CD8-positive, alpha-beta memory T cell (primary cell): Measurements from ENCODE around the gene SKI. TPM values are rescaled to one million over a fixed set of nuclear protein-coding genes. Genes with fewer than 3 reads are reported as not detected.

ENCODE experiments used
- CTCF ChIA-PET: fragments of 350-600 bp; sonication (Branson Sonifier 250); formaldehyde crosslinking; loops from one replicate; lab custom pipeline; 2021; ENCODE audit warnings: antibody characterized with exemption; lab: Charles Lee
- POLR2A ChIA-PET: fragments of 350-600 bp; sonication (Branson Sonifier 250); formaldehyde crosslinking; loops from one replicate; lab custom pipeline; 2021; ENCODE audit warnings: antibody characterized with exemption; lab: Charles Lee
- DNase-seq, 5 donors: peaks; one replicate each; pipeline versions ENCODE4 v3.0.0 to v3.0.0-alpha.2; 2020 to 2022; ENCODE audit warnings: mixed read lengths in 1 of 5
- H3K27ac ChIP-seq: one replicate; pipeline ENCODE4 v1.7.0; 2013; ENCODE audit warnings: low read depth, mild to moderate bottlenecking, low read length, moderate library complexity
- H3K27me3 ChIP-seq: 2 replicates; pipeline ENCODE4 v1.7.0; 2013; ENCODE audit warnings: low read length, mild to moderate bottlenecking; ENCODE audit not compliant: insufficient read depth, poor library complexity, severe bottlenecking
- H3K36me3 ChIP-seq: 2 replicates; pipeline ENCODE4 v1.7.0; 2013; ENCODE audit warnings: mild to moderate bottlenecking, low read length, moderate library complexity; ENCODE audit not compliant: insufficient read depth
- H3K4me1 ChIP-seq: 2 replicates; pipeline ENCODE4 v1.7.0; 2013; ENCODE audit warnings: mild to moderate bottlenecking, low read length, moderate library complexity; ENCODE audit not compliant: insufficient read depth
- H3K4me3 ChIP-seq: 2 replicates; pipeline ENCODE4 v1.7.0; 2013; ENCODE audit warnings: mild to moderate bottlenecking, low read length
- H3K9me3 ChIP-seq: 2 replicates; pipeline ENCODE4 v1.7.0; 2013; ENCODE audit warnings: mild to moderate bottlenecking, low read length
- H3K27ac Mint-ChIP-seq, 8 donors: one replicate each; pipeline ENCODE4 v1.8.0; 2020 to 2021; ENCODE audit warnings: mixed read lengths in 8 of 8, mild to moderate bottlenecking in 6 of 8, inconsistent platforms in 3 of 8, moderate library complexity in 3 of 8
- H3K27me3 Mint-ChIP-seq, 2 donors: one replicate each; pipeline ENCODE4 v1.8.0; 2020 to 2021; ENCODE audit warnings: mixed read lengths in 2 of 2, mild to moderate bottlenecking in 1 of 2, moderate library complexity in 1 of 2
- H3K36me3 Mint-ChIP-seq, 3 donors: one replicate each; pipeline ENCODE4 v1.8.0; 2020 to 2021; ENCODE audit warnings: mixed read lengths in 3 of 3, inconsistent platforms in 1 of 3, mild to moderate bottlenecking in 1 of 3
- H3K4me1 Mint-ChIP-seq, 3 donors: one replicate each; pipeline ENCODE4 v1.8.0; 2020 to 2021; ENCODE audit warnings: mixed read lengths in 3 of 3, inconsistent platforms in 1 of 3, mild to moderate bottlenecking in 1 of 3
- H3K4me3 Mint-ChIP-seq, 7 donors: one replicate each; pipeline ENCODE4 v1.8.0; 2020 to 2021; ENCODE audit warnings: mixed read lengths in 7 of 7, mild to moderate bottlenecking in 6 of 7, moderate library complexity in 4 of 7, inconsistent platforms in 2 of 7
- H3K9me3 Mint-ChIP-seq, 5 donors: one replicate each; pipeline ENCODE4 v1.8.0; 2020 to 2022; ENCODE audit warnings: mixed read lengths in 5 of 5, mild to moderate bottlenecking in 3 of 5, moderate library complexity in 2 of 5, inconsistent platforms in 1 of 5
- polyA plus RNA-seq: library from polyadenylated mRNA; unstranded; fragments of 300-500 nt; fragmentation: Illumina TruSeq; gene quantifications from one replicate; pipeline ENCODE4 v1.2.3, GENCODE V29; 2021
- total RNA-seq, 2 experiments: library from RNA; stranded (reverse); gene quantifications; one replicate each; pipeline ENCODE4 v1.2.3, GENCODE V29; 2021

SKI gene
- total and polyA plus RNA-seq, 3 experiments from 2014 or later, result 0.94 to 38.4 (median 35.9) TPM

DNA sequence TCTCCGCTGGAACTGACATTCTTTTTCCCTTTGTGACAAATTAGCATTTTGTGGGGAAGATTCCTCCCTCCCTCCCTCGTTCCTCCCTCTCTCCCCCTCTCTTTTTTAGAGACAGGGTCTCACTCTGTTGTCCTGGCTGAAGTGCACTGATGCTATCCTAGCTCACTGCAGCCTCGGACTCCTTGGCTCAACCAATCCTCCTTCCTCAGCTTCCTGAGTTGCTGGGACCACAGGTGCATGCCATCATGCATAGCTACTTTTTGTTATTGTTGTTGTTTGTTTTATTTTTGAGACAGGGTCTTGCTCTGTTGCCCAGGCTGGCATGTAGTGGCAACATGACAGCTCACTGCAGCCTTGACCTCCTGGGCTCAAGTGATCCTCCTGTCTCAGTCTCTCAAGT, 6.8 kb upstream of the SKI start:
- no peaks in the 10 kb centered on the region for H3K36me3 Mint-ChIP-seq

DNA sequence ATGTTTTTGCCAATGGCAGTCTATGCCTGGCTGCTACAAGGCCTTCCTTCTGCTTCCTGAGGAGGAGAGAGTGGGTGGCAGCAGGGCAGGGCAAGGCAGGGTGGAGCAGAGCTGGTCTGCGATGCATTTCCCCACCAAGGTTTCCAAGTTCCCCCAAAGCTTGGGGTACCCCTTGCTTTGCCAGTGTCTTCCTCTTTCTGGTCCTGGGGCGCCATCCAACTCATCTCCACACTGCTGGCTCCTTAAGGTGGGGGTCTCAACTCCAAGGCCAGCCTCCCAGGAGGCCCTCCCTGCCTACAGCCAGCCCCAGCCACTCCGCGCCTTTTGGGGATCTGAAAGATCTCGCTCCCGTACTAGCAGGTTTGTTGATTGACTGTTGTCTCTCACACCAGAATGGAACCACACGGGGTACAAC, 3.9 kb upstream of the SKI start:
- CTCF ChIA-PET, result interaction anchor here (1.4 kb wide), 1 partner anchor 77 kb away, joined by 3 read pairs; no protein-coding TSS in a partner anchor
- POLR2A ChIA-PET, result no interaction called here

More for the DNA sequence above, 6.8 kb upstream of the SKI start:
- Mint-ChIP-seq H3K27ac (no peak overlapping the region), H3K27me3 (peaks cover 0 to 2% of the 10 kb centered on the region in 2 donors), H3K4me3 (no peak overlapping the region), H3K9me3 (no peaks in the 10 kb centered on the region), H3K4me1 (peaks cover 2 to 5% (median 5%) of the 10 kb centered on the region in 3 donors)
- Histone ChIP-seq H3K4me1 (no peaks in the 10 kb centered on the region), H3K9me3 (no peaks in the 10 kb centered on the region), H3K27ac (no peak overlapping the region), H3K4me3 (no peak overlapping the region), H3K36me3 (no peaks in the 10 kb centered on the region), H3K27me3 (no peaks in the 10 kb centered on the region)
- ChIA-PET POLR2A (no interaction called here), CTCF (no interaction called here)
- DNase-seq, result no peak

DNA sequence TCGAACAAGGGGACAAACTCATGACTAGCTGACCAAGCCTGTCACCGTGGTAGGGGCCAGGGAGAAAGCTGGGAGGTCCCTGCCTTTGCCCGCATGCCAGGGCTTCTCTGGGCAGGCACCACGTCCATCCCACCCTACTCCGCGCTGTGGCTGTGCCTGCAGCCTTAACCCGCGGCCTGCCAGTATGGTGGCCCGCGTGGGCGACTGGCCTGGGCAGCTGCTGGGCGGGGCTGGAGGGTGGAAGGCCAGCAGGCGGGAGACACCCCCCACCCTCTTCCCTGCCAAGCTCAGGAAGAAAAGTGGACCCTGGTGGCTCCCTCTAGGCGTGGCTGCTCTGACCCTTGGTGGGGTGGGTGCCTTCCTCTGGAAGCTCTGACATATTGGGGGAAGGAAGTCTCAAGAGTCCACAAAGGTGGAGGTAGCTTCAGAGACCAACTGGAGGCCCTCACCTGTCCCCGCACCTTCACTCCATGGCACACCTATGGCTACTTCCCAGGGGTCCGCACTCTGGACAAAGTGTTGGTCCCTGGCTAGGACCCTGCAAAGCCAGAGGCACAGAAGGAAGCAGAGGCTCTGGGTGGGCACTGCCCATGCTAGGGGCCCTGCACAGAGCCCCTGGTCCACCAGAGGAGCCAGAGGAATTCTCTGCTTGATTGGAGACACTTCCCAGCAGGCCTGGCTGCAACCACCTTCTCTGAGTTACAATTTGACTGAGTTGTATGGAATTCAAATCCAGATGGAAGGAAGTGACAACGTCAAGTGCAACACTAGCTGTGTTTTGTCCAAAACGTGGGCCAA, 3.3 kb upstream of the SKI start:
- H3K4me1 Mint-ChIP-seq, result peaks cover 4 to 17% (median 14%) of the 10 kb centered on the region in 3 donors
- H3K4me3 ChIP-seq, result no peak overlapping the region
- POLR2A ChIA-PET, result interaction anchor here (0.6 to 0.7 kb wide), 2 partner anchors 17 to 157 kb away, joined by 3 to 4 read pairs; no protein-coding TSS in a partner anchor
- no peak overlapping the region for H3K27ac ChIP-seq
- no peaks in the 10 kb centered on the region for H3K27me3 ChIP-seq
- DNase-seq, result no peak
- no peaks in the 10 kb centered on the region for H3K9me3 ChIP-seq
- peaks cover 0 to 2% (median 0%) of the 10 kb centered on the region in 5 donors for H3K9me3 Mint-ChIP-seq
- H3K4me1 ChIP-seq, result peaks cover 5% of the 10 kb centered on the region
- H3K27ac Mint-ChIP-seq, result peak overlapping the region in 4 of 8 donors; percentile 19 to 88 (median 54)
- peak overlapping the region in 2 of 7 donors; percentile 44 to 52 for H3K4me3 Mint-ChIP-seq
- no peaks in the 10 kb centered on the region for H3K36me3 ChIP-seq
- H3K36me3 Mint-ChIP-seq, result peaks cover 0 to 10% (median 0%) of the 10 kb centered on the region in 3 donors
- peaks cover 0 to 6% of the 10 kb centered on the region in 2 donors for H3K27me3 Mint-ChIP-seq
- CTCF ChIA-PET, result interaction anchor here (0.7 to 1.5 kb wide), 4 partner anchors 30 to 151 kb away, joined by 3 read pairs; partner anchors contain the start of gene FAAP20

More for the DNA sequence above, 3.9 kb upstream of the SKI start:
- H3K27me3 ChIP-seq, result no peaks in the 10 kb centered on the region
- H3K4me3 ChIP-seq, result no peak overlapping the region
- H3K4me1 ChIP-seq, result no peaks in the 10 kb centered on the region
- peak overlapping the region in 1 of 7 donors; percentile 52 for H3K4me3 Mint-ChIP-seq
- no peaks in the 10 kb centered on the region for H3K9me3 ChIP-seq
- peaks cover 0 to 4% (median 0%) of the 10 kb centered on the region in 3 donors for H3K36me3 Mint-ChIP-seq
- H3K27ac ChIP-seq, result no peak overlapping the region
- H3K27me3 Mint-ChIP-seq, result peaks cover 0 to 6% of the 10 kb centered on the region in 2 donors
- DNase-seq, result no peak
- H3K27ac Mint-ChIP-seq, result peak overlapping the region in 3 of 8 donors; percentile 42 to 72 (median 45)
- H3K36me3 ChIP-seq, result no peaks in the 10 kb centered on the region
- peaks cover 0 to 2% (median 0%) of the 10 kb centered on the region in 5 donors for H3K9me3 Mint-ChIP-seq
- peaks cover 4 to 11% (median 9%) of the 10 kb centered on the region in 3 donors for H3K4me1 Mint-ChIP-seq

DNA sequence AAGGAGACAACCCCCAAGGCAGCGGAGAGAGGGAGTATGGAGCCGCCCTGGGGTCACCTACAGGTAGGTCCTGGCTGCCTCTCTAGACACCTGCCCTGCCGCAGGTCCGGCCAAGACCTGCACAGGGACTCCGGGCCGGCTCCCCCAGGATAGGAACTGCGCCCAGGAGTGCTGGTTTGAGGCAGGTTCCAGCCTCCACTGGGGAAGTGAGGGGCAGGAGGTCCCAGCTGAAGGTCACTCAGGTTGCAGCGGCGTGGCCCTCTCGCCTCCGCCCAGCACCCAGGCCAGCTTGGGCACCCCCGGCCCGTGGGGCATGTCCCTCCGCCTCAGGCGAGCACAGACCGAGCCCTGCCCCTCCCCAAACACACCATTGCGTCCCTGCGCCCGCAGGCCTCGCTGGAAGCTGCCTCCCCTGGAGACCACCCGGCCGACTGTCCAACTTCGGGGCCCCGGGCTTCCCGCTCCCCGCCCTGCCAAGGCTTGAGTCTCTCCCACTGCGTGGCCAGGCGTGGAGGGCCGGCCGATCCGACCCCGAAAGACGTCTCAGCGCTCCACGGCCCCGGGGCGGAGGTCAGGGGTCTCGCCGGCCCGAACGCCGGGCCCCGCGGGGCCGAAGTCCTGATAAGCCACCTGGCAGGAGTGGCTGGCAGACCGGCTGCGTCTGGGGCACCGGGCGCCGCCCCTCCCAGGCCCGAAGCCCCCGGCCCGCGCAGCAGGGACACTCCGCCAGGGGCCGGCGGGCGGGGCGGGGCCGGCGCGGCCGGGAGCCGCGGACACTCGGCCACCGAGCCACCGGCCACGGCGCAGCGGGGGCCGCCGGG, 1.4 kb upstream of the SKI start:
- Mint-ChIP-seq H3K36me3 (peaks cover 0 to 24% (median 1%) of the 10 kb centered on the region in 3 donors), H3K4me1 (peaks cover 18 to 32% (median 28%) of the 10 kb centered on the region in 3 donors), H3K9me3 (peaks cover 0 to 2% (median 0%) of the 10 kb centered on the region in 5 donors), H3K4me3 (peak overlapping the region; percentile 65 to 85 (median 77)), H3K27ac (peak overlapping the region in 7 of 8 donors; percentile 57 to 97 (median 90)), H3K27me3 (peaks cover 0 to 11% of the 10 kb centered on the region in 2 donors)
- no peak for DNase-seq
- Histone ChIP-seq H3K27me3 (no peaks in the 10 kb centered on the region), H3K36me3 (no peaks in the 10 kb centered on the region), H3K4me1 (peaks cover 18% of the 10 kb centered on the region), H3K9me3 (no peaks in the 10 kb centered on the region), H3K4me3 (no peak overlapping the region), H3K27ac (peak overlapping the region; percentile 51)
- ChIA-PET POLR2A (interaction anchor here (1.0 to 1.5 kb wide), 4 partner anchors 27 to 74 kb away, joined by 4 to 14 read pairs (median 10); partner anchors contain the start of gene FAAP20), CTCF (interaction anchor here (1.0 kb wide), 1 partner anchor 155 kb away, joined by 3 read pairs; no protein-coding TSS in a partner anchor)

DNA sequence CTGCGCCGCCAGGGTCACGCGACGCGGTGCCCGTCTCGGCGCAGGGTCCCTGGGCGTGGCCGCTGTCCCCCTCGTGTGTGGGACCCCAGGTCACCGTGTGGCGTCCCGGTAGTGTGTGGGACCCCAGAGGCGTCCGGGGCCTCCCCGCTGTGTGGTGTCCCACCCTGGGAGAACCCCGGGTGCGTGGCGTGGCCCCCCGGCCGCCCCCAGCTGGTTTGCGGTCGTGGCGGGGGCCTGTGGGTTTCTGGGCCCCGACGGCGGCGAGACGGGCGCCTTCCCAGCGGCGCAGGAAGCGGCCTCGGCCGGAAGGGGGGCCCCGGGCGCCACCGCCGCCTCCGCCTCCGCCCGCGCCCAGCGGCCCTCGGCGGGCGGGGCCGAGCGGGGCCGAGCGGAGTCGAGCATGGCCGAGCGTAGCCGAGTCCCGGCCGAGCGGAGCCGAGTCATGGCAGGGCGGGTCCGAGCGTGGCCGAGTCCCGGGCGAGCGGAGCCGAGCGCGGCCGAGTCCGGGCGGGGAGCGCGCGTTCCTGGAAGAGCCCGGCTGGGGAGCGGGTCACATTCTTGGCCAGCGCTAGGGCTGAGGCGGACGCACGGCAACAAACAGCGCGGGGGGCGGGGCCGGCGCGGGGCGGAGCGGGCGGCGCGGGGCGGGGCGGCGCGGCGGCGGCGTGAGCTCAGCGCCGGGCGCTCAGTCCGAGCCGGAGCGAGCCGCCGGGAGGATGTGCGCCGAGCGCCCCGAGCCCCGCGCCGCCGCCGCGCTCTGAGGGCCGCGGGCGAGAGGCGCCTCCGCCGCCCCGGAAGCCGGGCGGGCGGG, 568 bp upstream of the SKI start:
- Histone ChIP-seq H3K27ac (peak overlapping the region; percentile 51), H3K9me3 (no peaks in the 10 kb centered on the region), H3K4me3 (no peak overlapping the region), H3K27me3 (no peaks in the 10 kb centered on the region), H3K4me1 (peaks cover 26% of the 10 kb centered on the region), H3K36me3 (no peaks in the 10 kb centered on the region)
- Mint-ChIP-seq H3K4me3 (peak overlapping the region in 6 of 7 donors; percentile 61 to 90 (median 74)), H3K9me3 (peaks cover 0 to 2% (median 0%) of the 10 kb centered on the region in 5 donors), H3K4me1 (peaks cover 27 to 40% (median 36%) of the 10 kb centered on the region in 3 donors), H3K27ac (peak overlapping the region in 4 of 8 donors; percentile 60 to 86 (median 74)), H3K36me3 (peaks cover 0 to 29% (median 1%) of the 10 kb centered on the region in 3 donors), H3K27me3 (peaks cover 0 to 12% of the 10 kb centered on the region in 2 donors)
- CTCF ChIA-PET, result interaction anchor here (0.6 to 1.0 kb wide), 5 partner anchors 21 to 154 kb away, joined by 3 to 4 read pairs (median 3); partner anchors contain the start of gene FAAP20
- peak; percentile 86 to 96 (median 95) for DNase-seq
- POLR2A ChIA-PET, result interaction anchor here (0.6 to 3.1 kb wide), 11 partner anchors 15 to 73 kb away, joined by 3 to 14 read pairs (median 5); partner anchors contain the start of gene FAAP20

DNA sequence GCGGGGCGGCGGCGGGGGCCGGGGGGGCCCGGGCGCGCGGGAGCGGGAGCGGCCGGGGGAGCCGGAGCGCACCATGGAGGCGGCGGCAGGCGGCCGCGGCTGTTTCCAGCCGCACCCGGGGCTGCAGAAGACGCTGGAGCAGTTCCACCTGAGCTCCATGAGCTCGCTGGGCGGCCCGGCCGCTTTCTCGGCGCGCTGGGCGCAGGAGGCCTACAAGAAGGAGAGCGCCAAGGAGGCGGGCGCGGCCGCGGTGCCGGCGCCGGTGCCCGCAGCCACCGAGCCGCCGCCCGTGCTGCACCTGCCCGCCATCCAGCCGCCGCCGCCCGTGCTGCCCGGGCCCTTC, 546 bp downstream of the SKI start:
- H3K9me3 Mint-ChIP-seq, result peaks cover 0 to 2% (median 0%) of the 10 kb centered on the region in 5 donors
- ChIA-PET POLR2A (interaction anchor here (0.7 to 3.7 kb wide), 11 partner anchors 23 to 163 kb away, joined by 3 to 32 read pairs (median 7); partner anchors contain the start of genes FAAP20, MORN1 and RER1), CTCF (interaction anchor here (1.1 to 4.7 kb wide), 8 partner anchors 27 to 163 kb away, joined by 3 to 23 read pairs (median 7); partner anchors contain the start of genes FAAP20, MORN1 and RER1)
- peak overlapping the region; percentile 92 to 100 (median 99) for H3K27ac Mint-ChIP-seq
- Histone ChIP-seq H3K4me1 (peaks cover 37% of the 10 kb centered on the region), H3K36me3 (no peaks in the 10 kb centered on the region), H3K4me3 (peak overlapping the region; percentile 91), H3K27ac (peak overlapping the region; percentile 80), H3K27me3 (no peaks in the 10 kb centered on the region), H3K9me3 (no peaks in the 10 kb centered on the region)
- H3K4me1 Mint-ChIP-seq, result peaks cover 38 to 51% (median 45%) of the 10 kb centered on the region in 3 donors
- peaks cover 0 to 12% of the 10 kb centered on the region in 2 donors for H3K27me3 Mint-ChIP-seq
- H3K4me3 Mint-ChIP-seq, result peak overlapping the region; percentile 91 to 99 (median 97)
- no peak for DNase-seq
- H3K36me3 Mint-ChIP-seq, result peaks cover 0 to 31% (median 1%) of the 10 kb centered on the region in 3 donors
